A673 (cell line): ENCODE measurements around the gene CDHR3.

ENCODE experiments used
- CTCF ChIP-seq: fragments of 300-800, 200-600 bp; sonication (generic); conservative IDR thresholded peaks from 2 replicates; pipeline ENCODE4 v1.5.1; 2017; ENCODE audit warnings: low read depth, mild to moderate bottlenecking, antibody characterized with exemption, low read length, moderate library complexity, mixed read lengths
- EZH2 ChIP-seq: fragments of 200-600 bp; sonication (generic); IDR thresholded peaks from 2 replicates; pipeline ENCODE4 v1.6.1; 2017; ENCODE audit warnings: borderline replicate concordance, low read depth, mild to moderate bottlenecking, mixed read lengths, antibody characterized with exemption, low read length; ENCODE audit not compliant: poor library complexity, severe bottlenecking

DNA sequence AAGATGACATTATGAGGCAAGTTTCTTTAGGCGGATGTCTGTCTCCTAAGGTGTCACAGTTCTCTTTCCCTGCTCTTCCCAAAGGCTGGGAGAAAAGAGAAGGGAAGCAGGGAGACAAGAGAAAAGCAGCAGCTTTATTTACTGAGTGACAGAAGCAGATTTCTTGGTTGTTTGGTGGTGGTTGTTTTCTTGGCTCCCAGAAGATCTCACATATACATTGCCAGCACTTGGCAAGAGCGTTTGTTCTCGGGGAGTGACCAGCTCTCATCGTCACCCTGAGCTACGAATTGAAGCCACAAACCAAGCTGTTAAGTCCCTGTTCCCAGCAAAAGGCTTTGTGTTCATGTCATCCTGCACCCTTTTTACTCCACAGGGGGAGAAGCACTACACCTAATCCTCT lies 11.4 kb downstream of the CDHR3 start:
- TF ChIP-seq CTCF (no peak), EZH2 (no peak)
